ENCODE data around the gene OBSL1. TPM values are rescaled to one million over a fixed set of nuclear protein-coding genes. Genes with fewer than 3 reads are reported as not detected.

The OBSL1 gene
- total RNA-seq, 1 experiment from 2014 or later: 25.5 TPM

GRCh38 chr2:219614076-219614860, 42.9 kb upstream of the OBSL1 start:
- CTCF ChIA-PET: no interaction called here
- BruUV-seq (replicated peaks): no TSS peak
- H3K4me1 ChIP-seq (ENCODE audit: control insufficient read depth, insufficient read depth, low read length): no peaks in the 10 kb centered on the region
- intact Hi-C loops (cut with micrococcal nuclease; ENCODE audit: unreplicated experiment) (no loop called here), in situ Hi-C loops (cut with HindIII; ENCODE audit: low pct_unique_long_range_greater_than_20kb, low sequenced_read_pairs) (no loop called here)
- H3K9me3 ChIP-seq (ENCODE audit: control insufficient read depth, insufficient read depth, low read depth, low read length): no peaks in the 10 kb centered on the region
- peak; percentile 9; the same call in 1 of the 2 replicates for ATAC-seq
- no peak for DNase-seq (ENCODE audit: low read depth, low spot score)
- H3K36me3 ChIP-seq (ENCODE audit: control insufficient read depth, insufficient read depth, low read length): no peaks in the 10 kb centered on the region
- TF ChIP-seq REST (IDR thresholded peaks at IDR 0.05; ENCODE audit: insufficient read depth in 1 of 2, low read depth in 2 of 2, low read length in 1 of 2) (no peak), CTCF (IDR thresholded peaks at IDR 0.05) (no peak), POLR2AphosphoS5 (IDR thresholded peaks at IDR 0.05; ENCODE audit: low read depth, low read length) (no peak), SIN3A (IDR thresholded peaks at IDR 0.05; ENCODE audit: borderline replicate concordance, insufficient read depth, low read depth, low read length) (no peak), TCF7L2 (IDR thresholded peaks at IDR 0.05; ENCODE audit: low read depth, low read length) (no peak)
- no peak overlapping the region for H3K4me3 ChIP-seq (ENCODE audit: low read depth in 2 of 2, low read length in 2 of 2)
- POLR2A ChIA-PET: no interaction called here
- no peak overlapping the region for H3K27ac ChIP-seq (ENCODE audit: low read length)
- H3K27me3 ChIP-seq (ENCODE audit: control insufficient read depth, insufficient read depth, low read length): no peaks in the 10 kb centered on the region

- POLR2A ChIA-PET: no interaction called here
- Histone ChIP-seq H3K9me3 (ENCODE audit: control insufficient read depth, insufficient read depth, low read depth, low read length) (no peaks in the 10 kb centered on the region), H3K4me1 (ENCODE audit: control insufficient read depth, insufficient read depth, low read length) (no peaks in the 10 kb centered on the region), H3K36me3 (ENCODE audit: control insufficient read depth, insufficient read depth, low read length) (no peaks in the 10 kb centered on the region), H3K27ac (ENCODE audit: low read length) (no peak overlapping the region), H3K27me3 (ENCODE audit: control insufficient read depth, insufficient read depth, low read length) (no peaks in the 10 kb centered on the region), H3K4me3 (ENCODE audit: low read depth in 2 of 2, low read length in 2 of 2) (no peak overlapping the region)
- intact Hi-C loops (cut with micrococcal nuclease; ENCODE audit: unreplicated experiment): no loop called here
- ATAC-seq: no peak
- no peak for TF ChIP-seq CTCF (IDR thresholded peaks at IDR 0.05)
- no peak for TF ChIP-seq SIN3A (IDR thresholded peaks at IDR 0.05; ENCODE audit: borderline replicate concordance, insufficient read depth, low read depth, low read length)
- no peak for TF ChIP-seq REST (IDR thresholded peaks at IDR 0.05; ENCODE audit: insufficient read depth in 1 of 2, low read depth in 2 of 2, low read length in 1 of 2)
- TF ChIP-seq POLR2AphosphoS5 (IDR thresholded peaks at IDR 0.05; ENCODE audit: low read depth, low read length): no peak
- TF ChIP-seq TCF7L2 (IDR thresholded peaks at IDR 0.05; ENCODE audit: low read depth, low read length): no peak
- in situ Hi-C loops (cut with HindIII; ENCODE audit: low pct_unique_long_range_greater_than_20kb, low sequenced_read_pairs): no loop called here
- no TSS peak for BruUV-seq (replicated peaks)
- CTCF ChIA-PET: no interaction called here
- DNase-seq (ENCODE audit: low read depth, low spot score): no peak
Observed at GRCh38 chr2:219613461-219614070, 42.2 kb upstream of the OBSL1 start.

Measured in Panc1 (cell line).